ENCODE results near the gene TRAK2. TPM values are rescaled to one million over a fixed set of nuclear protein-coding genes. Genes with fewer than 3 reads are reported as not detected.

The TRAK2 gene
- total RNA-seq, 1 experiment from 2014 or later: 12.8 TPM

- TF ChIP-seq NFATC4 (CRISPR knock-in tag; IDR thresholded peaks at IDR 0.05) (no peak), AFF4 (CRISPR knock-in tag; IDR thresholded peaks at IDR 0.05; ENCODE audit: borderline replicate concordance) (no peak), ZNF396 (CRISPR knock-in tag; IDR thresholded peaks at IDR 0.05; ENCODE audit: borderline replicate concordance) (no peak), CTCF (IDR thresholded peaks at IDR 0.05) (no peak), E2F1 (CRISPR knock-in tag; IDR thresholded peaks at IDR 0.05) (no peak), EMX1 (CRISPR knock-in tag; IDR thresholded peaks at IDR 0.05) (no peak), ZNF425 (CRISPR knock-in tag; conservative IDR thresholded peaks at IDR 0.05) (no peak), HMGA2 (CRISPR knock-in tag; IDR thresholded peaks at IDR 0.05) (no peak), CBFB (CRISPR knock-in tag; IDR thresholded peaks at IDR 0.05; ENCODE audit: low read depth) (no peak), ZMAT4 (CRISPR knock-in tag; IDR thresholded peaks at IDR 0.05) (no peak), ZNF532 (CRISPR knock-in tag; IDR thresholded peaks at IDR 0.05; ENCODE audit: borderline replicate concordance) (no peak), ATF2 (CRISPR knock-in tag; IDR thresholded peaks at IDR 0.05; ENCODE audit: borderline replicate concordance, low read depth) (no peak), MXD4 (CRISPR knock-in tag; IDR thresholded peaks at IDR 0.05; ENCODE audit: borderline replicate concordance) (no peak), RORB (CRISPR knock-in tag; IDR thresholded peaks at IDR 0.05) (no peak), GTF2I (CRISPR knock-in tag; conservative IDR thresholded peaks at IDR 0.05) (no peak), ZNF232 (CRISPR knock-in tag; IDR thresholded peaks at IDR 0.05) (no peak), E2F4 (CRISPR knock-in tag; IDR thresholded peaks at IDR 0.05; ENCODE audit: borderline replicate concordance, low read depth) (no peak), ZNF121 (CRISPR knock-in tag; IDR thresholded peaks at IDR 0.05) (no peak)
- CTCF ChIA-PET: no interaction called here
- Mint-ChIP-seq H3K27me3 (ENCODE audit: low read depth) (no peaks in the 10 kb centered on the region), H3K36me3 (no peaks in the 10 kb centered on the region), H3K27ac (no peak overlapping the region), H3K9me3 (no peaks in the 10 kb centered on the region), H3K4me1 (no peaks in the 10 kb centered on the region), H3K4me3 (no peak overlapping the region)
- DNase-seq (ENCODE audit: low spot score): no peak
- peak; percentile 67 for ATAC-seq
- POLR2A ChIA-PET: interaction anchor here (0.6 kb wide), 1 partner anchor 38 kb away, joined by 3 read pairs; no protein-coding TSS in a partner anchor
These were observed 38.1 kb downstream of the TRAK2 start for GRCh38 chr2:201413143-201413542.

Measured in WTC11 (cell line).